HG03108 (cell line): Measurements from ENCODE around the gene HTT-AS.
"Not testable (repeated sequence)": the region's sequence is repeated elsewhere in the genome, so short reads cannot be mapped to it uniquely, and the experiment has no call there.

Source experiments
- ATAC-seq: cut with Tn5 transposase; IDR thresholded peaks from one replicate; pipeline ENCODE4 v1.9.1; 2021; ENCODE audit warnings: moderate library complexity; ENCODE audit not compliant: unreplicated experiment

The HTT-AS gene

DNA sequence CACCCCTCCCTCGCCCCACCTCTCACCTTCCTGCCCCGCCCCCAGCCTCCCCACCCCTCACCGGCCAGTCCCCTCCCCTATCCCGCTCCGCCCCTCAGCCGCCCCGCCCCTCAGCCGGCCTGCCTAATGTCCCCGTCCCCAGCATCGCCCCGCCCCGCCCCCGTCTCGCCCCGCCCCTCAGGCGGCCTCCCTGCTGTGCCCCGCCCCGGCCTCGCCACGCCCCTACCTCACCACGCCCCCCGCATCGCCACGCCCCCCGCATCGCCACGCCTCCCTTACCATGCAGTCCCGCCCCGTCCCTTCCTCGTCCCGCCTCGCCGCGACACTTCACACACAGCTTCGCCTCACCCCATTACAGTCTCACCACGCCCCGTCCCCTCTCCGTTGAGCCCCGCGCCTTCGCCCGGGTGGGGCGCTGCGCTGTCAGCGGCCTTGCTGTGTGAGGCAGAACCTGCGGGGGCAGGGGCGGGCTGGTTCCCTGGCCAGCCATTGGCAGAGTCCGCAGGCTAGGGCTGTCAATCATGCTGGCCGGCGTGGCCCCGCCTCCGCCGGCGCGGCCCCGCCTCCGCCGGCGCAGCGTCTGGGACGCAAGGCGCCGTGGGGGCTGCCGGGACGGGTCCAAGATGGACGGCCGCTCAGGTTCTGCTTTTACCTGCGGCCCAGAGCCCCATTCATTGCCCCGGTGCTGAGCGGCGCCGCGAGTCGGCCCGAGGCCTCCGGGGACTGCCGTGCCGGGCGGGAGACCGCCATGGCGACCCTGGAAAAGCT lies at the start of gene HTT-AS, which contains the start of gene HTT:
Gene HTT-AS (minus strand): TSS at position 461 of the 768 bp plus-strand sequence.
Gene HTT (plus strand): TSS at position 604 of the 768 bp plus-strand sequence. CDS start 145 bp downstream, at position 749.
- ATAC-seq, result peak; percentile 71

DNA sequence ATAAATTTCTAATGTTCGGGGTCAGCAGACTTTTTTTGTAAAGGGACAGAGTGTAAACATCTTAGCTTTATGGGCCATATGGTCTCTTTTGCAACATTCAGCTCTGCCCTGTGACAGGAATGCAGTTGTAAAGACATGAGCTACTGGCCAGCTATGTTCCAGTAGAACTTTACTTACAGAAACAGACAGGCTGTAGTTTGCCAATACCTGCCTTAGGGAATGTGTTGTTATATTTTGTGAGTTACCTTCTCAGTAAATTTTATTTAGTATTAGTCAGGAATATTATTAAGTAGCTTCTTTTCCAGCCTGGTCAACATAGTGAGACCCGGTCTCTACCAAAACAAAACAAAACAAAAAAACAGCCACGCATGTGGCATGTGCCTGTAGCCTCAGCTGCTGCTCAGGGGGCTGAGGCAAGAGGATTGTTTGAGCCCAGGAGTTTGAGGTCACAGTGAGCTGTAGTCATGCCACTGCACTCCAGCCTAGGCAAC lies 48.9 kb upstream of the HTT-AS start:
- ATAC-seq, result no peak

DNA sequence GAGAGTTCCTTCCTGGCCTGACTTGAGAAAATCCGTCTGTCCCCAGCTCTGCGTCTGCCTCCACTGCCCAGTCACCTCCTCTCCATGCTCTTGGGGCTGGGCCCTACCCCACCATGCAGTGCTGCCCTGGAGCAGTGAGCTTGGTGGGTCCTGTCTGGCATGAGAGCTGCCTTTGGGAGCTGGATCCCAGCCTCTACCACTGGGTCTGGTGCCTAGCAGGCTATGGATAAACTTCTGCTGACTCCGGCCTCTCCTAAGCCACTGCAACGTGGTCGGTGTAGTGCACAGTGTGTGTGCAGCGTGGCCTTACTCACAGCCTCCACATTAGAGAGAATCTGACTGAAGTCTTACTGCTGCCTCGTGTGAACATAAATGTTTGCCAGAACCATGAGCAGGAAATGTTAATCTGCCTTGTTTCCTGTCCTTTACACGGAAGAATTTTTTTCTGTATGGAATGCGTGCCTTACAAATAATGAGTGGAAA lies 47.8 kb upstream of the HTT-AS start:
- ATAC-seq, result no peak

DNA sequence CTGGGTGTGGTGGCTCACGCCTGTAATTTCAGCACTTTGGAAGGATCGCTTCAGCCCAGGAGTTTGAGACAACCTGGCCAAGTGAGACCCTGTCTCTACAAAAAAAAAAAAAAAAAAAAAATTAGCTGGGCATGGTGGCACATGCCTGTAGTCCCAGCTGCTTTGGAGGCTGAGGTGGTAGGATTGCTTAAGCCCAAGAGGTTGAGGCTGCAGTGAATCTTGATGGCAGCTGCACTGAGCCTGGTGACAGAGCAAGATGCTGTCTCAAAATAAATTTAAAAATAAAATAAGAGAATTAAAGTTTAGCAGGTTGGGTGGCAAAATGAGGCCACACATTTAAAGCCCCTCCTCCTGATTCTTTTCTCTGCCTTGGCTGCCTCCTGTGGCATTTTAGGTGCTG lies 47.3 kb upstream of the HTT-AS start:
- ATAC-seq, result no peak

DNA sequence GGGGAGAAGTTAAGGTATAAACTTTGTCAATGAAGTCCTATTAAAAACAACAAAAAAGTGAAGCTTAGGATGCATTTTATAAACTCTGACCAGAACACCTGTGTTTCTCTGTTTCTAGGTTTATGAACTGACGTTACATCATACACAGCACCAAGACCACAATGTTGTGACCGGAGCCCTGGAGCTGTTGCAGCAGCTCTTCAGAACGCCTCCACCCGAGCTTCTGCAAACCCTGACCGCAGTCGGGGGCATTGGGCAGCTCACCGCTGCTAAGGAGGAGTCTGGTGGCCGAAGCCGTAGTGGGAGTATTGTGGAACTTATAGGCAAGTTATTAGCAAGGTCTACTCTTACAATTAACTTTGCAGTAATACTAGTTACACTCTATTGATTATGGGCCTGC lies 46.8 kb upstream of the HTT-AS start:
- no peak for ATAC-seq

DNA sequence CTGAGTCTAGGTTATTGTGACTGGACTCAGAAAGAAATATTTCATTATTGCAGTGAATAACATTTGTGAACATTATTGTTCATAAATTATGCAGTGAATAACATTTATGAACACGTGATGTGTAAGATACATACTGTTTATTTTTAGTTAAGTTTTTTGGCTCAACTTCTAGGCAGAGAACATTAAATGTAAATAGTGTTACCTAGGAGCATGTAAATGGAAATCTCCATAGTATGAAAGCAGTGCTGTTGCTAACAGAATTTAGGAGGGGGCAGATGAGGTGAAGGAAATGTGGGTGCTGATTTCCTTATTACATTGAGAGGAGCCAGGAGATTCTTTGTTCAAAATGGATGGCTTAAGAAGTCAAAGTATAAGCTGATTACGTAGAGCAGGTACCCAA lies 45.1 kb upstream of the HTT-AS start:
- ATAC-seq, result no peak

DNA sequence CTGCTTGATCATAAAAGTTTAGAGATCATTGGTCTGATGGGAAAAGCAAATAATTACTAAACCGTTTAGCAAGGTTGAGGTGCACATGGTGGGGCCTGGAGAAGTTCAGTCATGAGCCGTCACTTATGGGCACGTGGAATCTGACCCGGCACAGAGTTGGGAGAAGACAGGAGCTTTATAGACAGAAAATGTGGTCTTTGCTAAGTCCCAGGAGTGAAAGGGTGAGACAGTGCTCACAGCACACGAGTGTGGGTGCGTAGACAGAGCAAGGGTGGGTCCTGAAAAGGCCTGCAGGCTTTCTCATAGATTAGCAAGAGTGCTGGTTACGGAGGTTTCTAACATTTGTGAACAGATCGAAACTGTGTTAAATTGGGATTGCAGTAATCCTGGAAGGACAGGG lies 44.0 kb upstream of the HTT-AS start:
- ATAC-seq, result no peak

DNA sequence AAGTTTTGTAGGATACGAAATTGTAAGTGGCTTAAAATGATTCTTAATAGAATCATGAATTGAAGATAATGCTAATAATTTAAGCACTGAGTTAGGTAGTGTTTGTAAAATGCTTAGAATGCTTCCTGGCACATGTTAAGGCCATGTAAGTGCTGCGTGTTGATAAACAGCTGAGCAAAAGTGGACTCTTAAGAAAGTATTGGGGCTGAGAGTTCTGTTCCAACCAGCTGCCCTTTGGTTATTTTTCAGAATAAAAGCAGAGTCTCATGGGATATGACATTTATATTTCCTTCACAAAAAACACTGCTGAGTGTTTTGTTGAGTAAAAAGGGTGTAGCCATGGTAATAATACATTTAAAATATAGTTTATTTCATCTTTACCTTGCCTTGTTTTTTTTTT lies 42.6 kb upstream of the HTT-AS start:
- ATAC-seq, result no peak

DNA sequence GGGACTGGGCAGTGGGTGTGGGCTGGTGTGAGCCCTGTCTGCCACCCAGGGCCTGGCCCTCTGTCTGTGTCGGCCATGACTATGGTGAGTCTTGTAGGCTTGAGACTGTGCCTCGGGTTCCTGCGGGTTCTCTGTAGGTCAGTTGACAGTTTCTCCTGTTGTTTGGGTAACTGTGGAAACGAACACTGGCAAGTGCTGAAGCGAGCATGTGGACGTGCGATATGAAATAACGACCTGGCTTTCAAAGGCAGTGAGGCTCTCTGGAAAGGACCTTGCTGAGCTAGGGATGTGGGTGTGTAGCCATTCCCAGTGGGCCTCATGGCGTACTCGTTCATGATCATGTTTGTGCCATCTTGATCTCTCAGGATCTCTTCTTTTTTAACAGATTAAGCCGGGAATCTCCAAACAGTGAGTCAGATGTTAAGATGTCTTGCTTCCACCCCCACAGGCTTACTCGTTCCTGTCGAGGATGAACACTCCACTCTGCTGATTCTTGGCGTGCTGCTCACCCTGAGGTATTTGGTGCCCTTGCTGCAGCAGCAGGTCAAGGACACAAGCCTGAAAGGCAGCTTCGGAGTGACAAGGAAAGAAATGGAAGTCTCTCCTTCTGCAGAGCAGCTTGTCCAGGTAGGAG lies 41.4 kb upstream of the HTT-AS start:
- ATAC-seq, result no peak

DNA sequence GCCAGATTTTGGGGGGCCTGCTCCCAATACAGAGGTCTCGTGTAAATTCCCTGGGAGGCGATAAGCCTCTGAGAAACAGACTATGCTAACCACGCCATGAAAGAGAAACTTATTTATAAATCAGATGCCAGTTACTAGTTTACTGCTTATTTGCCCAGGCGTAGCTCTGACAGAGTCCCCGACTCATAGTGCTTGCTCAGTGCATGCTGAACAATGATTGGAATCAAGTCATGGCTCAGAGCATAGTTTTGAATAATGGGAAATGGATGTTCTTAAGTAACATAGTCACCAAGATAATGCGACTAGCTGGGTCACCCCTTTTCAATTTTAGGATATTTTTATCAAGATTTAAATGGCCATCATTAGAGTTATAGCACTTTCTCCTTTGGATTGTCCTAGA lies 40.0 kb upstream of the HTT-AS start:
- ATAC-seq, result no peak

DNA sequence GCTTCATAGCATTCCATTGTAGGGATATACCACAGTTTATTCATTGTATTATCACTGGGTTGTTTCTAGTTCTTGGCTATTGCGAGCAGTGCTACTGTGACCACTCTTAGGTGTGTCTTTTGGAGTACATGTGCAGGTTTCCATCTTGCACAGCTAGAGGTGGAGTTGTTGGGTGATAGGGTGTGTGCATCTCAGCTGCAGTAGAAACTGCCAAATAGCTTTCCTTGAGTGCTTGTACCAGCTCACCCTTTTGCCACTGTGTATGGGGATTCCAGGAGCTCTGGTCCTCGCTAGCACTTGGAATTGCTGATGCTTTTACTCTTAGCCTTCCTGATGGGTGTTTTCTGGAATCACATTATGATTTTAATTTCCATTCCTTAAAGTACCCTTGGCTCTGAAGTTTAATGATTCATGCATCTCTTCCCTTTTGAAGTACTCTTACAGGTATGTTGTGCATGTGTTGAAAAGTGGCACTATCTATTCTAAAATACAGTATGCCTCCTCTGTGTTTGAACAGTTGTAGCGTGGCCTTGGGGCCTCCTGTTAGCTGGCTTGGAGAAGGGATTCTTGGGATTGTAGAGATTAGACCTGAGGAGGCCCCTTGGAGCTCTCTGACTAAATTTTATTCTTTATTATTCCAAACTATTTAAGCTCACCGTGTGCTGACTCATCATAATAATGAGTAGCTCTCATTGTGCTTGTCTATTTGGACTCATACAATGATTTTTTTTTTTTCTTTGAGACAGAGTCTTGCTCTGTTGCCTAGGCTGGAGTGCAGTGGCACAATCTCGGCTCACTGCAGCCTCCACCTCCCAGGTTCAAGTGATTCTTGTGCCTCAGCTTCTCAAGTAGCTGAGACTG lies 38.5 kb upstream of the HTT-AS start:
- no peak for ATAC-seq

DNA sequence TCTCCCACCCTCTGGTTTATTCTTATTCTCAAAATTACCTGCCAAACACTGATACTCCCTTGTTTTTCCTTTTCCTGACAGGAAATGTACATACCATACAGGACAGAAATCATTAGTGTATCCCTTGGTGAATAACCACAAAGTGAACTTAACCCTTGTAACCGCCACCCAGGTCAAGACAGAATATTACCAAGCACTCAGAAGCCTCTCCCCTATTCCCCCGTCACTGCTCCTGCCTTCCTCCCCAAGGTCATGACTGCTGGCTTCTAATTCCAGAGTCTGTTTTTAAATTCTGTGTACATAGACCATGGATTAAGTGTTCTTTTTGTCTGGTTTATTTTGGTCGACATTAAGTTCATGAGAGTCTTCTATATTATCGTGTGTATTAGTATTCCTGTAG lies 37.9 kb upstream of the HTT-AS start:
- no peak for ATAC-seq

DNA sequence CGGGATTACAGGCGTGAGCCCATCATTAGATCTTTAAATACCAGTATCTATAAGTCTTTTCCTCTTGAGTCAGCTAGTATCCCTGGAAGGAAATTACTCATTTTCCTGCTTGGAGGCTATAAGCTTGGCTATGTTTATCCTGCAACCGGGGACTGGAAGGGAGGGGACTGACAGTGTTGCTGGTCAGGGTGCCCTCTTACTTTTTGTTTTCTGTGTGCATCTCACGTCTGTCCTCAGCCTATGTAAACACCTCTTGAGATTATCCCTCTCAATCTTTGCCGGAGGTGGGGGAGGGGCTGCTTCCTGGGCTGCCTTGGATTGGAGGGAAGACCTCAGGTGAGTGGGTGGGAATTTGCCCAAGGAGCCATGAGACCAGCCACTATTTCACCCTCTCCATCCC lies 37.1 kb upstream of the HTT-AS start:
- no peak for ATAC-seq

DNA sequence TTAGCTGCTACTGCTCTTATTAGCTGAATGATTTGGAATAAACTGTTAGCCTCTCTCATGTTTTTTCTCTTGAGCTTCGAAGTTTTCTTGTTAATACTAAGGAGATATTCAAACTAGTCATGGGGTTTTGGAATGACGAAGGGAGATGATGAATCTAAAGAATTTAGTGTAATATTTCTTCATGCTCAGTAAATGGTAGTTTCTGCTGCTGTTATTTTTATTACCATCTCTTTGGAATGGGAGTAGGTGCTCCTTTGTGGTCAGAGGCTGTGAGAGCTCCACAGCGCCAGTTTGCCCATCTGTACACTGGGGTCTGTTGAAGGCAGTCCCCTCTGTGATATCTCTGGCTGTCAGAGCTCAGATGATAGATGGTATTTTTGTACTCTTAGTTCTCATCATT lies 33.9 kb upstream of the HTT-AS start:
- no peak for ATAC-seq

DNA sequence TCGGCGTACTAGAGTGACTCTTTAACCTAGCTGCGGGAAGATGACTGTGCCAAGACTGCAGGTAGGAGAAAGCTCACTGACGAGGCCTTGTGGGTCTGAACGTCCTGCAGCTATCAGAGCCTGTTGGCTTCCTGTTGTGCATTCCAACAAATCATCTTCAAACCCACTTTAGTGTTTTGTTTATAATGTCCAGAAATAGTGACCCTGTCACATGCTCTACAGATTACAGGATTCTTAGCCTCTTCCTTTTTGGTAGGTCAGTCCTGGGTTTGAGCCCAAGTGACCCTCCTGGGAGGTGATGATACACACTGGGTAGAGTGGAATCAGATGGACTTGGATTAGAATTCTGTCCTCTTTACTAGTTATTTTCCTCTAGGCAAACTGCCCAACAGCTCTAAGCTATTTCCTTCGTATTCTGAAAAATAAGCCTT lies 33.4 kb upstream of the HTT-AS start:
- no peak for ATAC-seq

DNA sequence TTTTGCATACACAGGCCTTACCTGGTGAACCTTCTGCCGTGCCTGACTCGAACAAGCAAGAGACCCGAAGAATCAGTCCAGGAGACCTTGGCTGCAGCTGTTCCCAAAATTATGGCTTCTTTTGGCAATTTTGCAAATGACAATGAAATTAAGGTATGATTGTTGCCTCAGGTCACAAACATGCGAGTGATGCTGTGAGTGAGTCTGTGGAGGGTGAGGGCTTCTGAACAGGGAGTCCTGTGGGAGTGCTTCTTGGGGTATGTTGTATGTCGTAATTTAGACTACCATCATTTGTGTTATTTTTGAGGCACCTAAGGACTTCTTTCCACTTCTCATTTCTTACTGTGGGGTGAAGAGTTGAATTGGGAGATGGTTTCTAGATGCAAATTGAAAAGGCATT lies 32.9 kb upstream of the HTT-AS start:
- no peak for ATAC-seq

DNA sequence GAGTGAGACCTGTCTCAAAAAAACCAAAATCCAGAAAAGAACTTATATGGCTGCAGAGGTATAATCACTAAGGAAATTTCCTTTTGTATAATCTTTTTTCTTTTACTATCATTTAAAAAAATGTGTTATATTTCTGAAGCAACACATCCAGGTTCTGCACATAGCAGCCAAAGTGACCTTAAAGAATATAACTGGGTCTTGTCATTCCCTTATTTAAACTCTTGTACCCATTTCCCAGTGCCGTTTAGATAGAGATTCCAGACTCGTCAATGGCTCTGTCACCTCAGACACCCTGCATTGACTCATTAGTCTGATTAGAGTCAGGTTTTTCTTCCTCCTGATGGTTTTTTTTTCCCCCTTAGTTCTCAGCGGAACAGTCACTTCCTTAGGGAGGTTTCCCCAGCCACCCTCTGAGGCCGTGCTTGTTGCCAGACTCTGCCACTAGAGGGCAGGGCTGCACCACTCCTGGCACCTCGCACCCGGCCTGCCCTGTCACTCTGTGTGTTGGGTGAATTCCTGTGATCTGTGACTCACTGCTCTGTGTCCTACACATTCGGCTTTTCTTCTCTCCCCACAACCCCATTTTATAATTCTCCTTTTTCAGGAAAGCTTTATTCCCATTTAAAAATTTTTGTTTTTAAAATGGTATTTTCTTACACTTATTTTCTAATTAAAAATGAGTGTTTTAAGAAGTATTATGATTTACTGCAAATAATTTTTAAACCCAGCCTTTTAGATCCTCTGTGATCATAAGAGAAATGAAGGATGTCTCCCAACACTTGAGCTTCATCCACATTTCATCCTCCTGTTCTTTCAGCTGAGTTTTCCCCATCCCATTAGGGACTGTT lies 32.2 kb upstream of the HTT-AS start:
- peak; percentile 93 for ATAC-seq

DNA sequence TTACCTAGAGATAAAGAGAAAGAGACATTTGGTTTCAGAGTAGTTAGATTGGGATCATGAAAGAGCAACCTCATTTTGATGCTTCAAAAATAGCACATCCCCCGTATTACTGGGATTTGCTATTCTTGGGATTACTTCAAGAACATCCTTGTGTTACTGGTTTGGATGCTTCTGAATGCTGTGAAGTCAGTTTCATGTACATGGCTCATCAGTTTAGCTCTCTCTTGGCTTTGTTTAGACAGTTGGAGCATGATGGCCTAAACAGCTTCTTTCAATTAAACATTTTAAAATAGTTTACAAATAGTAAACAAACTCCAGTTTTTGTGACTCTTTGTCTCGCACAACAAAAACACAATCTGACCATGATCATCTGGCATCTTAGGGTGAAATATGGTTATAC lies 24.0 kb upstream of the HTT-AS start:
- no peak for ATAC-seq

DNA sequence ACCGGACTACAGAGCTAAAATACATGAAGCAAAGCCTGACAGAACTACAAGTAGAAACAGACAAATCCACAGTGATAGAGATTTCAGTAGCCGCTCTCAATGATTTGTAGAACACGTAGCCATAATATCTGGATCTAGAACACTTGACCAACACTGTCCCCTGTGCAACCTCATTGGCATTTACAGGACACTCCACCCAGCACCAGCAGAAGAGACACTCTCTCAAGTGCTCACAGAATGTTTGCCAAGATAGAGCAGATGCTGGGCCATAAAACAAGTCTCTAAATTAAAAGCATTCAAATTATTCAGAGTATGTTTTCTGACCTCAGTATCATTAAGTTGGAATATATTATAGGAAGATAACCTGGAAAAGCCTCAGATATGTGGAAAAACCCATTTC lies 21.9 kb upstream of the HTT-AS start:
- no peak for ATAC-seq

DNA sequence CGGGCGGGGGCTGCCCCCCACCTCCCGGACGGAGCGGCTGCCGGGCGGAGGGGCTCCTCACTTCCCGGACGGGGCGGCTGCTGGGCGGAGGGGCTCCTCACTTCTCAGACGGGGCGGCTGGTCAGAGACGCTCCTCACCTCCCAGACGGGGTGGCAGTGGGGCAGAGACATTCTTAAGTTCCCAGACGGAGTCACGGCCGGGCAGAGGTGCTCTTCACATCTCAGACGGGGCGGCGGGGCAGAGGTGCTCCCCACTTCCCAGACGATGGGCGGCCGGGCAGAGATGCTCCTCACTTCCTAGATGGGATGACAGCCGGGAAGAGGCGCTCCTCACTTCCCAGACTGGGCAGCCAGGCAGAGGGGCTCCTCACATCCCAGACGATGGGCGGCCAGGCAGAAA lies 20.4 kb upstream of the HTT-AS start:
- not testable (repeated sequence) for ATAC-seq
